HEK293 (cell line): ENCODE measurements around the gene PRKCQ.

Experiments
- CTCF ChIA-PET: fragments of 350-600 bp; formaldehyde crosslinking; extraction: SDS; loops from one replicate; lab custom pipeline; 2021; ENCODE audit warnings: antibody characterized with exemption; lab: Yijun Ruan, JAX
- POLR2A ChIA-PET: fragments of 300-600 bp; formaldehyde crosslinking; extraction: SDS; loops from one replicate; lab custom pipeline; 2020; ENCODE audit warnings: antibody characterized with exemption, inconsistent platforms; lab: Yijun Ruan, JAX
- H3K27ac ChIP-seq: fragments of 200-500 bp; sonication (Bioruptor generic); 2 replicates; pipeline ENCODE4 v1.5.1; 2014; ENCODE audit warnings: low read depth, low read length, control low read depth, inconsistent platforms; ENCODE audit errors: extremely low read depth
- H3K36me3 ChIP-seq, 2 experiments: fragments of 200-500 bp in 1 of 2; sonication (Bioruptor generic) in 1 of 2; 1 replicate in 1 of 2; 2 replicates in 1 of 2; pipeline ENCODE4 v1.5.1; 2014 to 2017; ENCODE audit warnings: inconsistent platforms in 2 of 2, low read length in 2 of 2; ENCODE audit not compliant: control insufficient read depth in 2 of 2, insufficient read depth in 1 of 2
- H3K4me1 ChIP-seq: fragments of 200-500 bp; sonication (Bioruptor generic); 2 replicates; pipeline ENCODE4 v1.5.1; 2014; ENCODE audit warnings: mild to moderate bottlenecking, low read length, inconsistent platforms; ENCODE audit not compliant: control insufficient read depth, insufficient read depth
- H3K4me3 ChIP-seq: 2 replicates; pipeline ENCODE4 v1.5.1; 2011; ENCODE audit warnings: low read depth, mild to moderate bottlenecking, control low read depth, low read length, moderate library complexity
- H3K9me3 ChIP-seq: fragments of 200-500 bp; sonication (Bioruptor generic); 2 replicates; pipeline ENCODE4 v1.5.1; 2014; ENCODE audit warnings: low read depth, low read length, inconsistent platforms; ENCODE audit not compliant: control insufficient read depth, insufficient read depth
- FEZF1 ChIP-seq: fragments of 450-650 bp; formaldehyde crosslinking; IDR thresholded peaks from 2 replicates; pipeline ENCODE4 v1.5.1; 2016; ENCODE audit warnings: missing biosample characterization, missing genetic modification characterization
- HIC1 ChIP-seq: fragments of 450-650 bp; formaldehyde crosslinking; IDR thresholded peaks from 2 replicates; pipeline ENCODE4 v1.5.1; 2016; ENCODE audit warnings: missing biosample characterization, missing genetic modification characterization
- PRDM2 ChIP-seq: fragments of 450-650 bp; formaldehyde crosslinking; IDR thresholded peaks from 2 replicates; pipeline ENCODE4 v1.5.1; 2016; ENCODE audit warnings: missing biosample characterization, missing genetic modification characterization, borderline replicate concordance
- SETDB1 ChIP-seq: IDR thresholded peaks from one replicate; pipeline ENCODE4 v1.6.1; 2017; ENCODE audit warnings: mild to moderate bottlenecking, low read length, moderate library complexity, mixed read lengths; ENCODE audit not compliant: insufficient read length
- ZBTB11 ChIP-seq: fragments of 450-650 bp; formaldehyde crosslinking; conservative IDR thresholded peaks from 2 replicates; pipeline ENCODE4 v1.5.1; 2016; ENCODE audit warnings: low read depth, missing biosample characterization, missing genetic modification characterization
- ZBTB21 ChIP-seq: fragments of 450-650 bp; formaldehyde crosslinking; IDR thresholded peaks from 2 replicates; pipeline ENCODE4 v1.5.1; 2017; ENCODE audit warnings: missing biosample characterization, missing genetic modification characterization
- ZBTB26 ChIP-seq: fragments of 450-650 bp; formaldehyde crosslinking; optimal IDR thresholded peaks from 2 replicates; pipeline ENCODE3; 2016; ENCODE audit warnings: missing biosample characterization, mild to moderate bottlenecking, missing genetic modification characterization
- ZEB2 ChIP-seq: fragments of 450-650 bp; formaldehyde crosslinking; IDR thresholded peaks from 2 replicates; pipeline ENCODE4 v1.5.1; 2016; ENCODE audit warnings: missing biosample characterization, missing genetic modification characterization
- ZNF202 ChIP-seq: fragments of 450-650 bp; formaldehyde crosslinking; IDR thresholded peaks from 2 replicates; pipeline ENCODE4 v1.5.1; 2016; ENCODE audit warnings: missing biosample characterization, missing genetic modification characterization, borderline replicate concordance
- ZNF239 ChIP-seq: fragments of 450-650 bp; formaldehyde crosslinking; IDR thresholded peaks from 2 replicates; pipeline ENCODE4 v1.5.1; 2016; ENCODE audit warnings: missing biosample characterization, missing genetic modification characterization
- ZNF404 ChIP-seq: fragments of 450-650 bp; formaldehyde crosslinking; IDR thresholded peaks from 2 replicates; pipeline ENCODE4 v1.5.1; 2017; ENCODE audit warnings: missing biosample characterization, missing genetic modification characterization
- ZNF416 ChIP-seq: fragments of 450-650 bp; formaldehyde crosslinking; IDR thresholded peaks from 2 replicates; pipeline ENCODE4 v1.5.1; 2016; ENCODE audit warnings: missing biosample characterization, missing genetic modification characterization
- ZNF426 ChIP-seq: fragments of 450-650 bp; formaldehyde crosslinking; IDR thresholded peaks from 2 replicates; pipeline ENCODE4 v1.5.1; 2017; ENCODE audit warnings: missing biosample characterization, missing genetic modification characterization, mild to moderate bottlenecking, inconsistent platforms, moderate library complexity
- ZNF530 ChIP-seq: fragments of 450-650 bp; formaldehyde crosslinking; IDR thresholded peaks from 2 replicates; pipeline ENCODE4 v1.5.1; 2016; ENCODE audit warnings: low read depth, missing biosample characterization, missing genetic modification characterization
- ZNF555 ChIP-seq: fragments of 450-650 bp; formaldehyde crosslinking; conservative IDR thresholded peaks from 2 replicates; pipeline ENCODE4 v1.5.1; 2017; ENCODE audit warnings: missing biosample characterization, mild to moderate bottlenecking, missing genetic modification characterization, inconsistent platforms
- ZNF704 ChIP-seq: fragments of 450-650 bp; formaldehyde crosslinking; IDR thresholded peaks from 2 replicates; pipeline ENCODE4 v1.5.1; 2016; ENCODE audit warnings: missing biosample characterization, missing genetic modification characterization
- ZNF785 ChIP-seq: fragments of 450-650 bp; formaldehyde crosslinking; IDR thresholded peaks from 2 replicates; pipeline ENCODE4 v1.5.1; 2016; ENCODE audit warnings: missing biosample characterization, missing genetic modification characterization
- ZSCAN16 ChIP-seq: fragments of 450-650 bp; formaldehyde crosslinking; IDR thresholded peaks from 2 replicates; pipeline ENCODE4 v1.5.1; 2016; ENCODE audit warnings: missing biosample characterization, missing genetic modification characterization

Gene PRKCQ

GRCh38 chr10:6539833-6540232, 40.2 kb downstream of the PRKCQ start:
- POLR2A ChIA-PET: no interaction called here
- Histone ChIP-seq H3K4me1 (no peaks in the 10 kb centered on the region), H3K4me3 (no peak overlapping the region), H3K9me3 (no peaks in the 10 kb centered on the region), H3K27ac (no peak overlapping the region), H3K36me3 (no peaks in the 10 kb centered on the region)
- CTCF ChIA-PET: no interaction called here
- TF ChIP-seq PRDM2 (tag by site-specific recombination): no peak
- TF ChIP-seq ZNF530 (tag by site-specific recombination): no peak
- no peak for TF ChIP-seq ZBTB21 (tag by site-specific recombination)
- TF ChIP-seq ZNF239 (tag by site-specific recombination): no peak
- TF ChIP-seq ZNF416 (tag by site-specific recombination): no peak
- TF ChIP-seq ZBTB26 (tag by site-specific recombination): no peak
- no peak for TF ChIP-seq ZSCAN16 (tag by site-specific recombination)
- TF ChIP-seq ZNF785 (tag by site-specific recombination): no peak
- no peak for TF ChIP-seq ZBTB11 (tag by site-specific recombination)

- CTCF ChIA-PET: interaction anchor here (0.7 kb wide), 1 partner anchor 9 kb away, joined by 3 read pairs; no protein-coding TSS in a partner anchor
- Histone ChIP-seq H3K9me3 (no peaks in the 10 kb centered on the region), H3K4me1 (no peaks in the 10 kb centered on the region), H3K27ac (no peak overlapping the region), H3K36me3 (no peaks in the 10 kb centered on the region), H3K4me3 (no peak overlapping the region)
- POLR2A ChIA-PET: no interaction called here
- peak; percentile 34; the same call in 1 of the 2 replicates for TF ChIP-seq FEZF1 (tag by site-specific recombination)
- TF ChIP-seq ZNF202 (tag by site-specific recombination): no peak
These were observed 42.3 kb downstream of the PRKCQ start for GRCh38 chr10:6537770-6538169.

GRCh38 chr10:6536102-6536501, 44.0 kb downstream of the PRKCQ start:
- H3K9me3 ChIP-seq: no peaks in the 10 kb centered on the region
- ChIA-PET POLR2A (no interaction called here), CTCF (no interaction called here)
- no peaks in the 10 kb centered on the region for H3K36me3 ChIP-seq
- no peaks in the 10 kb centered on the region for H3K4me1 ChIP-seq
- H3K27ac ChIP-seq: no peak overlapping the region
- H3K4me3 ChIP-seq: no peak overlapping the region
- TF ChIP-seq HIC1 (tag by site-specific recombination): no peak
- no peak for TF ChIP-seq ZEB2 (tag by site-specific recombination)
- TF ChIP-seq ZNF704 (tag by site-specific recombination): no peak
- no peak for TF ChIP-seq ZNF555
- TF ChIP-seq ZNF426 (tag by site-specific recombination): no peak
- no peak for TF ChIP-seq SETDB1
- TF ChIP-seq ZNF404 (tag by site-specific recombination): no peak
